ENCODE data around the gene ANXA7. TPM values are rescaled to one million over a fixed set of nuclear protein-coding genes. Genes with fewer than 3 reads are reported as not detected.
A peak's percentile ranks its signal among the peaks of the same experiment; 100 is the strongest.
"Not testable (repeated sequence)": the region's sequence is repeated elsewhere in the genome, so short reads cannot be mapped to it uniquely, and the experiment has no call there.

ANXA7 gene
- total RNA-seq, 1 donor from 2014 or later = 88.7 TPM

- no peak for DNase-seq (ENCODE audit: low read depth)
- Histone ChIP-seq H3K4me3 (ENCODE audit: low read depth, low read length) (no peak overlapping the region), H3K27me3 (ENCODE audit: control insufficient read depth, insufficient read depth, low read length) (no peaks in the 10 kb centered on the region), H3K36me3 (ENCODE audit: control insufficient read depth, insufficient read depth, low read length) (peaks cover 5% of the 10 kb centered on the region)
- no peak for FAIRE-seq
- TF ChIP-seq CTCF (IDR thresholded peaks at IDR 0.05; ENCODE audit: insufficient read depth, low read length, severe bottlenecking) = peak; percentile 20
Observed at GRCh38 chr10:73398024-73398423, 15.8 kb downstream of the ANXA7 start.

GRCh38 chr10:73394325-73394724 lies 19.5 kb downstream of the ANXA7 start:
- FAIRE-seq; H3K27me3 ChIP-seq (ENCODE audit: control insufficient read depth, insufficient read depth, low read length); DNase-seq (ENCODE audit: low read depth); H3K36me3 ChIP-seq (ENCODE audit: control insufficient read depth, insufficient read depth, low read length); H3K4me3 ChIP-seq (ENCODE audit: low read depth, low read length): not testable (repeated sequence)

- no peak overlapping the region for H3K4me3 ChIP-seq (ENCODE audit: low read depth, low read length)
- no peak for TF ChIP-seq CTCF (IDR thresholded peaks at IDR 0.05; ENCODE audit: insufficient read depth, low read length, severe bottlenecking)
- peaks cover 19% of the 10 kb centered on the region for H3K36me3 ChIP-seq (ENCODE audit: control insufficient read depth, insufficient read depth, low read length)
- DNase-seq (ENCODE audit: low read depth) (no peak), FAIRE-seq (no peak)
- no peaks in the 10 kb centered on the region for H3K27me3 ChIP-seq (ENCODE audit: control insufficient read depth, insufficient read depth, low read length)
Observed at GRCh38 chr10:73388228-73388627, 25.6 kb downstream of the ANXA7 start.

- no peak for TF ChIP-seq CTCF (IDR thresholded peaks at IDR 0.05; ENCODE audit: insufficient read depth, low read length, severe bottlenecking)
- peaks cover 20% of the 10 kb centered on the region for H3K36me3 ChIP-seq (ENCODE audit: control insufficient read depth, insufficient read depth, low read length)
Observed at GRCh38 chr10:73386583-73386982, 27.3 kb downstream of the ANXA7 start.

GRCh38 chr10:73379064-73379748 lies 34.7 kb downstream of the ANXA7 start:
- FAIRE-seq = no peak

More at GRCh38 chr10:73386583-73386982, 27.3 kb downstream of the ANXA7 start:
- Histone ChIP-seq H3K4me3 (ENCODE audit: low read depth, low read length) (no peak overlapping the region), H3K27me3 (ENCODE audit: control insufficient read depth, insufficient read depth, low read length) (no peaks in the 10 kb centered on the region)
- FAIRE-seq (no peak), DNase-seq (ENCODE audit: low read depth) (no peak)

GRCh38 chr10:73376679-73377078 lies 37.2 kb downstream of the ANXA7 start:
- DNase-seq (ENCODE audit: low read depth) = peak; percentile 96
- no peak for FAIRE-seq
- TF ChIP-seq CTCF (IDR thresholded peaks at IDR 0.05; ENCODE audit: insufficient read depth, low read length, severe bottlenecking) = no peak

More at GRCh38 chr10:73379064-73379748, 34.7 kb downstream of the ANXA7 start:
- DNase-seq (ENCODE audit: low read depth) = no peak
- H3K4me3 ChIP-seq (ENCODE audit: low read depth, low read length) = no peak overlapping the region
- no peak for TF ChIP-seq CTCF (IDR thresholded peaks at IDR 0.05; ENCODE audit: insufficient read depth, low read length, severe bottlenecking)
- no peaks in the 10 kb centered on the region for H3K27me3 ChIP-seq (ENCODE audit: control insufficient read depth, insufficient read depth, low read length)
- H3K36me3 ChIP-seq (ENCODE audit: control insufficient read depth, insufficient read depth, low read length) = peaks cover 10% of the 10 kb centered on the region

More at GRCh38 chr10:73376679-73377078, 37.2 kb downstream of the ANXA7 start:
- no peak overlapping the region for H3K4me3 ChIP-seq (ENCODE audit: low read depth, low read length)
- peaks cover 9% of the 10 kb centered on the region for H3K36me3 ChIP-seq (ENCODE audit: control insufficient read depth, insufficient read depth, low read length)
- H3K27me3 ChIP-seq (ENCODE audit: control insufficient read depth, insufficient read depth, low read length) = no peaks in the 10 kb centered on the region
